Right forelimb (tissue), 1 donor: ENCODE results near the gene TXNDC8.

Source experiments
- DNase-seq: peaks from one replicate; pipeline ENCODE4 v3.0.0-alpha.2; 2018

TXNDC8 gene

DNA sequence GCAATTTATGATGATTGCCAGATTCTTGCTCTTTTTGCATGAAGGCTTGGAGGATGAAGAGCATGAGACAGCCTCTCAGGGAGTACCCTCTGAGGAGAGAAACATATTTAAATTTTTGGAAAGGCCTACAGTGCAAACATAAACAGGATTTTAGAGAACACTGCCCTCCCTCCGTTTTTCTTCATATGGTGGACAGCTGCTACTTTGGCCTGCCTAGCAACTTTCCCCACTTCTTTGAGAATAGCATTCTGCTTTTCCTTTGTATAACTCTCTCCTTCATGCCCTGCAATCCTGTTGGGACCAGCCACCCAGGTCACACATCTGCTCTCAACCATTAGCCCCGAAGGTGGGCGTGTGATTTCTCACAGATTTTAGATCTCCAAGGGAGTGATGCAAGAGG, 60.9 kb downstream of the TXNDC8 start:
- DNase-seq, result no peak

DNA sequence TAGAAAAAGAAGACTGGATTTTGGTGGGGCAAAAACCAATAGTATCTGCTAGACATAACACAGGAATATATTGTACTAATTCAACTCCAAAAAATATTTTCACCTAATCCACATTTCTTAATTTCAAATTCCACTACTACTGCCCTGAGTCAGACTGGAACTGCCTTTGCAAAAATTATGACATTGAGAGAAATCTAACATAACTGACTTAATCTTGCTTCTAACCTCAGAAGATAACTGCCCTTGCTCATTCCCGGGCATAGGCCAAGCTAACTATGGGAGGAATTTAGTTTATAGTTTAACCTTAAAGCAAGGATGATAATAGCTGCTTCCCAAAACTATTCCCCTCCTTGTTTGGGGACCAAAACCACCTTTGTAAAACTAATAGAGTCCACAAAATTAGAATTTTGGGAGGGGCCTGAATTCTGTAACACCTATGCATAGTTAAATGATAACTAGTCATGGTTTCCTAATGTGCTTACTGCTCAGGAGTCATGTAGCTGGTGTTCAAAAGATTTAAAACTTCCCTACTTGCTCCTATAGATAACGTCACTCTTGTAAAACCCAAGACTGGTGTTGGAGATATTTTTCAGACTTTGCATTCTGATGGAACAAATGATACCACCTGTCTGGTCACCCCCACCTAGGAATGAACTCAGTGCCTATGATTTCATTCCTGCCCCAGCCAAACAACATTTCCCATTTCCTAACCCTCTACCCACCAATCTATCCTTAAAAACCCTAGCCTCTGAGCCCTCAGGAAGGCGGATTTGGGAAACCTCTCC, 67.3 kb downstream of the TXNDC8 start:
- no peak for DNase-seq

DNA sequence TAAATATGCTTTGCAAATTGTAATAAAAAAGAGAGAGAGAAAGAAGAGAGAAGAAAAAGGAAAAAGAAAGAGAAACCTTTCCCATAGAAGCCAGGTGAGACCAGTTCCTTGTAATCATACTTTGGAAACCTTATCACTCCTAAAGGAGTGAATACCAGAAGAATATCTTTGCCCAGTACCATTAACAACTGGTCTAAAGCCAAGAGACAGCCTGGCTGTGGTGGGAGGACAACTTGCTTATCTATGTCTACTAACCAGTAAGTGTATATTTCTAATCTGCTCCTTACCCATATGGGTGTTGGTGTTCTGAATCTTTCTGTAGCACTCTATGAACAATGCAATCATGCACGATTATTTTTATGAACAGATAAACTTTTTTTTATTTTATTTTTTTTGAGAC, 70.9 kb downstream of the TXNDC8 start:
- no peak for DNase-seq

DNA sequence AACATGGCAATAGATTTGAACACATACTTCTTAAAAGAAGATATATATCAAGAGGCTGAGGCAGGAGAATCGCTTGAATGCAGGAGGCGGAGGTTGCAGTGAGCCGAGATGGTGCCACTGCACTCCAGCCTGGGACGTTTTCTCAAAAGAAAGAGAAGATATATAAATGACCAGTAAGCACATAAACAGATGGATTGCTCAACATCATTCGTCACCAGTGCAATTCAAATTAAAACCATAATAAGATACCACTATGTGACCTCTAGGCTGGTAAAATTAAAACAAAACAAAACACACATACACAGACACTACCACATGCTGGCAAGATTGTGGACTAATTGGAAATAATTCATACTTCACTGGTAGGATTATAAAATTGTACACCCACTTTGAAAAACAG, 76.0 kb downstream of the TXNDC8 start:
- DNase-seq, result no peak

DNA sequence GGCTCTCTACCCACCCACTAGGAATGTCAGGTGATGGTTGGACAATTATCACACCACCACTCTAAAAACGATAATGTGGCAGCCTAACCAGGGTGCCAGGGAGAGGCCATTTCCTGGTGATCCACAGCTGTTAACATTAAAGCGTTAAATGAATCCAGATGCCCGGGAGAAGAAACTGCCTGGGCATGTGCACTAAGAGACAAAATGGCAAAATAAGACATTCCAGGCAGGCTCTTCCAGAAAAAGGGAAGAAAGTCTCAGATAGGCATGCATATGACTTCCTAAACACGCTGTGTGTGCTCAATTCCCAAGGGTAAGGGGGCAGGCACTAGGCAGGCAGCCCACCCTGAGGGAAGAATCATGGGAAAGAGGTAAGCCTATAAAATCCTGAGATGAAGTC, 76.8 kb downstream of the TXNDC8 start:
- DNase-seq, result no peak

DNA sequence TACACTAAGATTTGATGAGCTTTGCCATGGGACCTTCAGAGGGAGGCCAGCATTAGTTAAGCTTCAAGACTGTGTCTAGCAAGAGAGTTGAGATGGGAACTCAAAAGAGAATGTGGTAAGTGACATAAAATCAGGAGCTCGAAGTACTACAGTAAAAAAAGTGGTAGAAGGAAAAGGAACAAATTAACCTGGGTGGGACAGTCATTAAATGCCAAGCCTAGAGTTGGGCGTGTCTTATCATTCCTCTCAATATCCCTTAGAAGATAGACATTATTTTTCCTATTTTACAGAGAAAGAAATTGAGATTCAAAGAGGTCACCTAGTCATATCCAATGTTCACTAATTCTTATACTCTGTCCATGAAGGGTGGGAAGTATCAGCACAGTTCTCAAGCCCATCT, 78.1 kb downstream of the TXNDC8 start:
- no peak for DNase-seq

DNA sequence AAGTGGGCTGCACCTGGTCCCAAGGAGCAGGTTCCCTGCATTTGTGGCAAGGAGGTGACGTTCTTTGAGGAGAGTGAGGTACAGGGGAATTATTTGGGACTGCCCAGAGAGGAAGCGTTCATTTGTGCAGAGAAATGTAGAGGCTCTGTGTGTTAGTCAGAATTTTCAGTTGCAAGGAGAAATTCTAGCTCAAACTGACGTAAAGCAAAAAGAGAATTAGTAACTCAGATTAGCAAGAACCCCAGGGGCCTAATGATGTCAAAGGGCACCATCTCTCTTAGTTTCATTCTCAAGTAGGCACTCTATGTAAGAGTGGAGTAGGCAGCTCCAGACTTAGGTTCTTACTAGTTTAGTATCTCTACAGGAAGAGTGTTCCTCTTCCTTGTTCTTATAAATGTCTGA, 79.0 kb downstream of the TXNDC8 start:
- no peak for DNase-seq

DNA sequence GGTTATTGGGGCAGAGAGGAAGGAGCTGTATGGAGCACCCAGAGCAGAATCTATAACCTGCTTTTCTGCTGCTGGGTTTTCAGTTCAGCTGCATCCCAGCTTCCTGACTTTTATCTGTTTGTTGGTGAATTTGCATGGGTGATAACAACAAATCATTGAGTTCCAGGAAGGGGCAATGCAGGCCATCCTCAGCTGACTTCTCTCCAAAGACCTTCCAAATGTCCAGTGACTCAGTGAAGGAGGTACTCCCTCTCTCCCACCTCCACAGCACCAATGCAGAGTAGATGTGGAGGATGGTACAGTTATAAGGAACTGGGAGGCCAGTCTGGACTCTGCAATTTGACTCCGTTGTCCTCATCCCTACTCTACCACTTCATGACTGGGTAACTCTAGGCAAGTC, 79.7 kb downstream of the TXNDC8 start:
- DNase-seq, result no peak

DNA sequence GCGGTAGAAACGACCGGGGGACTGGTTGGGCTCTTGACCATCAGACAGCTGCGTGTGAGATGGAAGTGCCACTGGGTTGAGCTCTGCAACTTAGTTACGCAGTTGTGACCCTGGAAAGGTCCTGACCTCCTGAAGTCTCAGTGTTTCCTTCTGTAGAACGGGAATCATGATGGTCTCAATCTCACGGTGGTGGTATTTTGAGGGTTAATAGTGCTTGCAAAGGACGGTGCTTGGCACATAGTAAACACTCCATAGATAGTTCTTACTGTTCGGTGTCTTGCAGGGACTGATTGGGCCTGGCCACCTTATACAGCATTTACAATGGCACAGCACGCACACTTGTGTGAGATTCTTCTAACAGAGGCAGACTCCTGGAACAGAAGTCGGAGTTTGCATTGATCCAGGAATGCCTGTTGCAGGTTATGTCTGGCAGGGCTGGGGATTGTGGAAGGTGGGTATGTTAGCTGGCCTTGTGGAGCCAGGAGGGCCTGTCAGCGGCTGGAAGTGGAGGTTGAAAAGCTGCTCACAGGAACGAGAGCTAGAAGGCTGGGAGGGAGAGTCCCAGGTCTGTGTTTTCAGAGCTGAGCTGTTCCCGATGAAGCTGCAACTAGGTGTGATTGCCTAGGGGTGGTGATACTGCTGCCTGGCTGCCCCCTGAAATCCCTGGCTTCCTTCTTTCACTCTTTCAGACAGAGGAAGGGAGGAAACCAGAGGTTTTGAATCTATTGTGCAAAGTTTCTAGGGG, 80.4 kb downstream of the TXNDC8 start:
- DNase-seq, result no peak

DNA sequence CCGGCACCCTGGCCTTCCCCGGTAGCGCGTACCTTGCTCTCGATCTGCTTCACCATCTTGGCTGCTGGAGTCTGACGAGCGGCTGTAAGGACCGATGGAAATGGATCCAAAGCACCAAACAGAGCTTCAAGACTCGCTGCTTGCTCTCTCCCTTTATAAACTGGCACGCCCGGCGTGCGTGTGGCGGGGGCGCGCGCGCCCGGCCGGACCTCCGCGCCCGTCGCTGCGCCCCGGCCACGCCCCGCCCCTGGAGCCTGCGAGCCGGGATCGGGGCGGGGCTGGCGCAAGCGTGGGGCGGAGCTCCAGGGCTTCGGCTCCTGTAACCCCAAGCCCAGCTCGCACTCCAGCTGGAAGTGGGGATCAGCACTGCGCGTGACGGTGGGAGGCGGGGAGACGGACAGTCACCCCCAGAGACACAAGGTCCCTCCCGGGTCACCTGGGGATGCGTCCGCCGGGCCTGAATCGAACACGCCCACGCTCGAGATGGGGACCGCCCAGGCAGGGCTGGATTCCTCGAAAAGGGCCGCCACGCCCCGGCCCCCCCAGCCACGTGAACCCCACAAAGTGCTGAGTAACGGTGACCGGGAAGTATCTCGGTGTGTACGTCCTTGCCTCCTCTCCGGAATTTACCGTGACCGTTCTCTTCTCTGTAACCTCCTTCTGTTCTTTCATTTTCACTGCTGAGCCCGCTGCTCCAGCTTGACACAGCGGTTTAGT, 81.1 kb downstream of the TXNDC8 start, which contains the start of gene TXN:
Gene TXN (minus strand): TSS at position 128 of the 717 bp plus-strand sequence. CDS start 72 bp downstream, at position 56.
- peak; percentile 92 for DNase-seq

DNA sequence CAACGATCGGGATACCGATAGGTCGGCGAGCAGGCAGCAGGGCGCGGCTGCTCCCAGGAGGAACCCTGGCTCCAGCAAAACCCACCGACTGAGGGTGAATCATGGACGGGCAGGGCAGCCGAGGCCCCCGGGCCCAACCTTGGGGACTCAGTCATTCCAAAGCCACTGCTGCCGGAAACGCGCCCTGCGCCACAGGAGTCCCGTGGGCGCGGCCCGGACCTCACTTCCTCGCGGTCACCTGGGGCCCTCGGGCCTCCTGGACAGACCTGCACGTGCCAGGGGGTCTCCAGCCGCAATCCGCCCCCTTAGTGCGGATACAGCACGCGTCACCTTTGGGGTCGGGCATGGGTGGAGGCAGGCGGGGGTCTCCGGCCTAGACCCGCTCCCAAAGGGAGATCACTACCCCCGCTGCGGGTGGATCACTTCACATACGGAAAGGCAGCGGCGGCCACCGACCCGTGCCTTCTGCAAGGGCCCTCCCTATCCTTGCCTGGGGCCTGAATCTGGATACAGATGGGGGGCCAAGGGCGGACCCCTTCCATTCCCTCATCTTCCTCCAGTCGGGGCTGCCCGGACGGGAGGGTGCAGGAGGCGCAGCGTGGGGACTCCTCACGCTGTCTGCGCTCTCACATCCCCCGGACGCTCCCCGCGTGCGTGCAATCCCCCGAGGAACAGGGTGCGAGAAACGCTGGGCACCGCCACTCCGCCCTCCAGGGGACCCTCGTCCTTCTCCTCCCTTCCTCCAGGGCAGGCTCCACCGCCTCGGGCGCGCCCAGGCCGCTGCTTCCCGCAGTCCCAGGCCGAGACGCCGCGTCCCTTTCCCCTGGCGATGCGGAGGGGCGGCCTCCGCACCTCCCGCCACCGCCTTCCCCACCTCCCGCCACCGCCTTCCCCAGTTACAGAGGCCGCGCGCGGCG, 81.9 kb downstream of the TXNDC8 start:
- peak; percentile 72 for DNase-seq

DNA sequence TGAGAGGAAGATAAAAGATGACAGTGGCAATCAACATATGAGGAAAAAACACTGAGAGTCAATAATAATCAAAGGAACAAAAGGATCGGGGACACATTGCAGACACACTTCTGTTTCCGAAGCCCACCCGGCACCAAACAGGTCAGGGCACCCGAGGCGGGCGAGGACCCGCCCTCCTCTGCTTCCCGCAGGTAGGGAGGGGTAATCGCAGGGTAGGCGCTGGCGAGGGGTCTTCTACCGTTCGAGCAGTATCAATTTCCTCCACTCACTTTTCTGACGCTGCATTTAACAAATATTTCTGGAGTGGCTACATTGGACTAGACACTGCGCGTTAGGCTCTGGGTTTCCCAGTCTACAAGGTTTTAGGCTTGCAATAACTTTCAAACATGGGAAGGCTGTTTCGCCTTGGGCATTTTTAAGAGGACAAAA, 82.6 kb downstream of the TXNDC8 start:
- no peak for DNase-seq

DNA sequence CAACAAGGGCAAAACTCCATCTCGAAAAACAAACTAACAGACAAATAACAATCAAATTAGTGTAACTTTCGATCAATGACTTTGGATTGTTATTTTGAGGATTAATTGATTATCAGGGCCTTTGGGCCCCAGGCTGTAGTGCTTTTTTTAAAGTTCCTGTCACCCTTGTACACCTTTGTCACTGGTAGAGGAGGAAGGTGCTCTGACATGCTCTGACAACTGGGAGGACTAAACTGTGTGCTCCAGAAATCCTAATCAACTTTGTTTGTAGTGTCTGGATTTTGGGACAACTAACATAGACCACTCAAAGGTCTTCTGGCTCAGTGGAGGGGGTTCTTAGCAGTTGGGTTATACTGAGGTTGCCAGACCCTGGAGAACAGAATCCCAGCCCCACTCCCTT, 83.2 kb downstream of the TXNDC8 start:
- DNase-seq, result no peak
